SK-N-MC (cell line): ENCODE measurements around the gene PHF12.

ENCODE experiments used
- DNase-seq: peaks from one replicate; pipeline ENCODE4 v3.0.0-alpha.2; 2011; ENCODE audit warnings: low read depth, low spot score
- H3K27ac ChIP-seq: fragments of 200-600 bp; sonication (generic); 2 replicates; pipeline ENCODE4 v1.5.1; 2016; ENCODE audit warnings: mixed run types
- H3K36me3 ChIP-seq: fragments of 200-600 bp; sonication (generic); 2 replicates; pipeline ENCODE4 v1.6.1; 2017; ENCODE audit warnings: antibody characterized with exemption, low read length, mixed read lengths; ENCODE audit not compliant: insufficient read depth
- H3K4me3 ChIP-seq: fragments of 200-600 bp; sonication (generic); 2 replicates; pipeline ENCODE4 v1.5.1; 2016
- H3K9ac ChIP-seq: fragments of 200-600 bp; sonication (generic); 2 replicates; pipeline ENCODE4 v1.8.0; 2017; ENCODE audit warnings: mixed run types, mixed read lengths; ENCODE audit not compliant: insufficient read length
- H3K9me3 ChIP-seq: fragments of 200-600 bp; sonication (generic); 2 replicates; pipeline ENCODE4 v1.6.1; 2017; ENCODE audit warnings: low read depth, mild to moderate bottlenecking, antibody characterized with exemption, low read length, moderate library complexity, mixed read lengths
- EZH2 ChIP-seq: fragments of 200-600 bp; sonication (generic); IDR thresholded peaks from one replicate; pipeline ENCODE4 v1.6.1; 2017; ENCODE audit warnings: antibody characterized with exemption
- FOXP2 ChIP-seq: optimal IDR thresholded peaks from 2 replicates; pipeline ENCODE3; 2011; ENCODE audit warnings: mild to moderate bottlenecking, moderate library complexity; ENCODE audit not compliant: insufficient read depth; ENCODE audit errors: extremely low read length, control extremely low read depth
- POLR2AphosphoS5 ChIP-seq: IDR thresholded peaks from 2 replicates; pipeline ENCODE4 v1.6.1; 2012; ENCODE audit warnings: mild to moderate bottlenecking, low read depth, low read length, borderline replicate concordance

PHF12 gene

GRCh38 chr17:28951428-28951990, at the start of gene PHF12:
PHF12 (minus strand) TSS chr17:28951518; CDS start chr17:28950960, 558 bp downstream.
- DNase-seq, result peak; percentile 100
- peaks cover 14% of the 10 kb centered on the region for H3K36me3 ChIP-seq
- peak within 1 kb of the TSS; percentile 92 for H3K9ac ChIP-seq
- peak within 1 kb of the TSS; percentile 100 for H3K4me3 ChIP-seq
- H3K9me3 ChIP-seq, result no peaks in the 10 kb centered on the region
- peak within 1 kb of the TSS; percentile 100 for H3K27ac ChIP-seq
- peak; percentile 39; the same call in 1 of the 2 replicates for TF ChIP-seq POLR2AphosphoS5
- no peak for TF ChIP-seq EZH2

DNA sequence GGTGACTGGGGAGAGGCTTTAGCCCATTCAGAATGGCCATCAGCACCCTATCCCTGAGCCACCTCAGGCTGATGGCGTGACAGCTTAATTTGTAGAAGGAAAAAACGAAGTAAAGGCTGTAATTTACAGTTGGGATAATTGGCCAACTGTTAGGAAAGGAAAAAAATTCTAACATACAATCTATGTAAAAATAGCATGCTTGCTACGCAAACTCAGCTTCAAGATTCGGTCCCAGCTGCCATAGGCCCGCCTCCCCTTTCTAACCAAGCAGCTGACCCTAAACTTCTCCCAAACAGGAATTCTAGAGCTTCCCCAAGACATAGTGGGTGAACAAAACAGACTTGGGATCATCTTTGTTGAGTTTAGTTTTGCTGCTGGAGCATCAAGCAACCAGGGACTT, 49.7 kb upstream of the PHF12 start:
- TF ChIP-seq EZH2 (no peak), POLR2AphosphoS5 (no peak), FOXP2 (no peak)
- DNase-seq, result no peak

DNA sequence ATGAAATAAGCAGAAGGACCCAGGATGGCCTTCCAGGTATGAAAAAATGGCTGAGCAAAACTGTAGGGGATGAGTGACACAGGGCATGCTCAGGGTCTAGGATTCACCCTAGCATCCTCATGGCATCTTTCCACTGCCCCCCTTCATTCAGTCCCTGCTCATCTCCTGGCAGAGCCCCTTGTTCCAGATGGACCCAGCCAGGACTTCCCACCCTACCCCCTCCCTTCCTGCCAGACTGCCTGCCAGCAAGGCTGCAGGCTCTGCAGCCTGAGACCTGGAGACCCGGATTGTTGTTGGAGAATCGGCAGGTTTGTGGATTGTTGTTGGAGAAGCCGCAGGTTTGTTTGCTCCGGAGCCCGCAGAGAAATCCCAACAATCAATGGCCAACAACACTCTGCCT, 47.9 kb upstream of the PHF12 start:
- Histone ChIP-seq H3K9ac (no peak overlapping the region), H3K27ac (no peak overlapping the region), H3K9me3 (no peaks in the 10 kb centered on the region), H3K4me3 (no peak overlapping the region), H3K36me3 (no peaks in the 10 kb centered on the region)
- no peak for TF ChIP-seq POLR2AphosphoS5
- DNase-seq, result no peak

More for the DNA sequence above, 49.7 kb upstream of the PHF12 start:
- Histone ChIP-seq H3K4me3 (no peak overlapping the region), H3K36me3 (no peaks in the 10 kb centered on the region), H3K9ac (no peak overlapping the region), H3K27ac (no peak overlapping the region), H3K9me3 (no peaks in the 10 kb centered on the region)

DNA sequence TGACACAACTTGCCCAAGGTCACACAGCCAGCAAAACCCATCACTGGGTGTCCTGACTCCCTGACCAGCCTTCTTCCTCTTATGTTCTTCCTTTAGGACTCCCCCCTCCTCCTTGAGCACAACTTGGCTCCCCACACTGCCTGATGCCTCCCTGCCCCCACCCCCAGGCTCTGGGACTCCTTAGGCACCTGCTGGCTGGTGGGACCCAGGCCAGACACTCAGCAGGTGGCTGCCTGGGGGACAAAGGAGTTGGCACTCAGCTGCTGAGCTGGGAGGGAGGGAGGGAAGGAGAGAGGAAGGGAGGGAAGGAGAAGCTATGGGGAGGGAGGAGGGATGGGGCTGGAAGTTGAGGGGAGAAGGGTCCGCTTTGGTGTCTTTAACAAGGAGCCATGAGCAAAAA, 46.5 kb upstream of the PHF12 start:
- Histone ChIP-seq H3K36me3 (no peaks in the 10 kb centered on the region), H3K9ac (no peak overlapping the region), H3K27ac (no peak overlapping the region), H3K9me3 (no peaks in the 10 kb centered on the region), H3K4me3 (no peak overlapping the region)
- TF ChIP-seq EZH2, result no peak
- no peak for TF ChIP-seq FOXP2
- TF ChIP-seq POLR2AphosphoS5, result no peak
- DNase-seq, result no peak

DNA sequence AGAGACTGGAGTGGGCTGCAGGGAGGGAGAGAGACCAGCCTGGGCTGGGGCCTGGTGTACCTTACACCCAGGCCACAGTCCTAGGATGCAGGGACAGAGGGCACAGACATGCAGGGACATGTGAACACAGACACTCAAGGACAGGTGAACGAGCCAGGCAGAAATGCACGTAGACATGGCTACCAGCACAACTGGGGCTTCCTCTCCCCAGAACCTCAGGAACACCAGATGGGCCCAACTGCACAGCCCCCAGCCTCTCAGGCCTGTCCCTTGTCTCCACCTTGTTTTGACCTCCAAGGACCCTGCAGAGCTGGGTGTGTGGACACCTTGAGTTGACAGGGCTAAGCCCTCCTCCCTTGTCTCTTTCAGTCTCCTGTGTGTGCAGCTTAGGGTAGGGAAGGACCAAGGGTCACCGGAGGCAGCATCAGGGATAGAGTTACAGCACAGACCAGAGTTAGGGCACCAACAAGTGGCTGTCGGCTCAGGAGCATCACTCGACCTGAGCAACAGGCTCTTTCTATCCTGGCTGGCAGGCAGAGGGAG, 45.3 kb upstream of the PHF12 start:
- no peaks in the 10 kb centered on the region for H3K9me3 ChIP-seq
- H3K4me3 ChIP-seq, result no peak overlapping the region
- TF ChIP-seq EZH2 (no peak), POLR2AphosphoS5 (no peak), FOXP2 (no peak)
- DNase-seq, result no peak
- no peaks in the 10 kb centered on the region for H3K36me3 ChIP-seq
- H3K9ac ChIP-seq, result no peak overlapping the region
- H3K27ac ChIP-seq, result no peak overlapping the region

GRCh38 chr17:28993645-28994426, 42.5 kb upstream of the PHF12 start:
- no peak for DNase-seq
- TF ChIP-seq POLR2AphosphoS5 (no peak), EZH2 (no peak), FOXP2 (no peak)
- no peaks in the 10 kb centered on the region for H3K9me3 ChIP-seq
- H3K9ac ChIP-seq, result no peak overlapping the region
- H3K27ac ChIP-seq, result no peak overlapping the region
- no peaks in the 10 kb centered on the region for H3K36me3 ChIP-seq
- no peak overlapping the region for H3K4me3 ChIP-seq

GRCh38 chr17:28992625-28993600, 41.6 kb upstream of the PHF12 start:
- no peaks in the 10 kb centered on the region for H3K9me3 ChIP-seq
- no peak for DNase-seq
- no peak overlapping the region for H3K27ac ChIP-seq
- TF ChIP-seq POLR2AphosphoS5, result no peak
- TF ChIP-seq FOXP2, result no peak
- TF ChIP-seq EZH2, result no peak
- no peak overlapping the region for H3K4me3 ChIP-seq
- H3K9ac ChIP-seq, result no peak overlapping the region
- no peaks in the 10 kb centered on the region for H3K36me3 ChIP-seq

- no peaks in the 10 kb centered on the region for H3K36me3 ChIP-seq
- no peaks in the 10 kb centered on the region for H3K9me3 ChIP-seq
- no peak for DNase-seq
- no peak overlapping the region for H3K4me3 ChIP-seq
- no peak overlapping the region for H3K27ac ChIP-seq
- no peak overlapping the region for H3K9ac ChIP-seq
- TF ChIP-seq EZH2 (no peak), FOXP2 (no peak), POLR2AphosphoS5 (no peak)
Measured at GRCh38 chr17:28992185-28992584, 40.9 kb upstream of the PHF12 start.
